Nephron progenitor cell (in vitro differentiated cells): ENCODE measurements around the gene PTPN21.

Experiments used
- DNase-seq: peaks from one replicate; pipeline ENCODE4 v3.0.0; 2021
- H3K27ac Mint-ChIP-seq: 2 replicates; pipeline ENCODE4 v1.8.0; 2021; ENCODE audit warnings: mild to moderate bottlenecking, moderate library complexity, mixed read lengths
- H3K27me3 Mint-ChIP-seq: 2 replicates; pipeline ENCODE4 v1.8.0; 2021; ENCODE audit warnings: mild to moderate bottlenecking, low read depth, mixed read lengths; ENCODE audit not compliant: poor library complexity
- H3K36me3 Mint-ChIP-seq: 2 replicates; pipeline ENCODE4 v1.8.0; 2021; ENCODE audit warnings: low read depth, mixed read lengths
- H3K4me1 Mint-ChIP-seq: 2 replicates; pipeline ENCODE4 v1.8.0; 2021; ENCODE audit warnings: mixed read lengths
- H3K4me3 Mint-ChIP-seq: 2 replicates; pipeline ENCODE4 v1.8.0; 2021; ENCODE audit warnings: mild to moderate bottlenecking, moderate library complexity, mixed read lengths
- H3K9me3 Mint-ChIP-seq: 2 replicates; pipeline ENCODE4 v1.8.0; 2021; ENCODE audit warnings: mild to moderate bottlenecking, moderate library complexity, mixed read lengths
- TF ChIP-seq, protein P1 (sequence below): fragments of 200-600 bp; sonication (generic); IDR thresholded peaks from 2 replicates; pipeline ENCODE4 v1.5.0; 2021; ENCODE audit warnings: antibody characterized with exemption

Gene PTPN21

DNA sequence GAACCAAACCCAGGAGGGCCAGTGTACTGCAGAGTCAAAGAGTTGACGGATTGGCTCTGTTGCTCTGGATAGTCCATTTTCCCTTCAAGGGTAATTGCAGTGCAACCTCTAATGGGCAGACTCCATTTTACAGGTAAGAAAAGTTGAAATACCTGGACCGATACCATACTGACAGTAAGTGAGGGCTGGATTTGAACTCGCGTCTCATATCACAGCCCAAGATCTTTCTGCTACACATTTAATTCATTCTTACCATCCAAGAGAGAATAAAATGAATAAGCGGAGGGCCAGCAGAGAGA lies 7.7 kb upstream of the PTPN21 start:
- DNase-seq, result no peak
- Mint-ChIP-seq H3K4me1 (peaks cover 25% of the 10 kb centered on the region), H3K27ac (peak overlapping the region; percentile 97), H3K4me3 (peak overlapping the region; percentile 91), H3K9me3 (no peaks in the 10 kb centered on the region), H3K27me3 (peaks cover 7% of the 10 kb centered on the region), H3K36me3 (peaks cover 9% of the 10 kb centered on the region)
- TF ChIP-seq, protein P1, sequence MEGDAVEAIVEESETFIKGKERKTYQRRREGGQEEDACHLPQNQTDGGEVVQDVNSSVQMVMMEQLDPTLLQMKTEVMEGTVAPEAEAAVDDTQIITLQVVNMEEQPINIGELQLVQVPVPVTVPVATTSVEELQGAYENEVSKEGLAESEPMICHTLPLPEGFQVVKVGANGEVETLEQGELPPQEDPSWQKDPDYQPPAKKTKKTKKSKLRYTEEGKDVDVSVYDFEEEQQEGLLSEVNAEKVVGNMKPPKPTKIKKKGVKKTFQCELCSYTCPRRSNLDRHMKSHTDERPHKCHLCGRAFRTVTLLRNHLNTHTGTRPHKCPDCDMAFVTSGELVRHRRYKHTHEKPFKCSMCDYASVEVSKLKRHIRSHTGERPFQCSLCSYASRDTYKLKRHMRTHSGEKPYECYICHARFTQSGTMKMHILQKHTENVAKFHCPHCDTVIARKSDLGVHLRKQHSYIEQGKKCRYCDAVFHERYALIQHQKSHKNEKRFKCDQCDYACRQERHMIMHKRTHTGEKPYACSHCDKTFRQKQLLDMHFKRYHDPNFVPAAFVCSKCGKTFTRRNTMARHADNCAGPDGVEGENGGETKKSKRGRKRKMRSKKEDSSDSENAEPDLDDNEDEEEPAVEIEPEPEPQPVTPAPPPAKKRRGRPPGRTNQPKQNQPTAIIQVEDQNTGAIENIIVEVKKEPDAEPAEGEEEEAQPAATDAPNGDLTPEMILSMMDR, result no peak

DNA sequence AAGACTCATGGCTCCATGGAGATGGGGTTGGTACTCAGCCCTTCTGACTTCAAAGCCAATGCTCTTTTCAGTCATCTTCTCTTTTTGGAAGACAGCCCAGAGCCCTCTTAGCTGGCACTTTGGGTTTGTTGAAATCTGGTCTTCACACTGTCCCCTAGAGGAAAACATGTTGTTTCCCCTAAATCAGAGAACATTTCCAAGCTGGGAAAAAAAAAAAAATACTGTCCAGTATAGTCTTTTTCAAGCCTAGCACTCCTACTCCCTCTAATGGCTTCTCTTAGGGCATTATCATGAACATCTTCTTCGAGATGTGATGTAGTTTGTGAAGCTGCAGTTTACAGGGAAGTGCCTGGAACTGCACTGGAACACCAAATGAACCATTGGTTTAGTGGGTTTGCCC lies 5.0 kb upstream of the PTPN21 start:
- no peak for DNase-seq
- peaks cover 4% of the 10 kb centered on the region for H3K36me3 Mint-ChIP-seq
- H3K27ac Mint-ChIP-seq, result no peak overlapping the region
- H3K27me3 Mint-ChIP-seq, result peaks cover 10% of the 10 kb centered on the region
- peaks cover 40% of the 10 kb centered on the region for H3K4me1 Mint-ChIP-seq
- TF ChIP-seq, protein P1, result no peak
- H3K4me3 Mint-ChIP-seq, result no peak overlapping the region
- no peaks in the 10 kb centered on the region for H3K9me3 Mint-ChIP-seq

DNA sequence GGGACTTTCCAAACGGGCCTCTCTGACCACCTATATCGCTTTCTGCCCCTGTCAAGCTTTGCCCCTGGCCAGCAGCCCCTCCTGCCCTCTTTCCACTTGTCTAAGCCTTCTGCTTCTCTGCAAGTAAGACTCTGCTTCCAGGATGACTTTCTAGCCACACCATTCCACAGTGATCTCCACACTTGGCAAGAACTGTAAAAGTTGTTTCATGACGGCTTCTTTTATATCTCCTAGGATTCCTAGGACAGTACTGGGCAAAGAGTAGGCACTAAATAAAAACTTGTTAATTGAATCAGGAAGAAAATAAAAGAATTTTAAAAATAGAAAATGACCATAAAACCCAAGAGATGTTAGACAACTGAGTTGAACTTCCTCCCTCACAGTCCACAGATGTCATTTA lies 1.8 kb upstream of the PTPN21 start:
- peaks cover 7% of the 10 kb centered on the region for H3K27me3 Mint-ChIP-seq
- H3K4me1 Mint-ChIP-seq, result peaks cover 41% of the 10 kb centered on the region
- no peaks in the 10 kb centered on the region for H3K36me3 Mint-ChIP-seq
- no peaks in the 10 kb centered on the region for H3K9me3 Mint-ChIP-seq
- TF ChIP-seq, protein P1, result no peak
- peak overlapping the region; percentile 48 for H3K4me3 Mint-ChIP-seq
- H3K27ac Mint-ChIP-seq, result peak overlapping the region; percentile 3
- no peak for DNase-seq

DNA sequence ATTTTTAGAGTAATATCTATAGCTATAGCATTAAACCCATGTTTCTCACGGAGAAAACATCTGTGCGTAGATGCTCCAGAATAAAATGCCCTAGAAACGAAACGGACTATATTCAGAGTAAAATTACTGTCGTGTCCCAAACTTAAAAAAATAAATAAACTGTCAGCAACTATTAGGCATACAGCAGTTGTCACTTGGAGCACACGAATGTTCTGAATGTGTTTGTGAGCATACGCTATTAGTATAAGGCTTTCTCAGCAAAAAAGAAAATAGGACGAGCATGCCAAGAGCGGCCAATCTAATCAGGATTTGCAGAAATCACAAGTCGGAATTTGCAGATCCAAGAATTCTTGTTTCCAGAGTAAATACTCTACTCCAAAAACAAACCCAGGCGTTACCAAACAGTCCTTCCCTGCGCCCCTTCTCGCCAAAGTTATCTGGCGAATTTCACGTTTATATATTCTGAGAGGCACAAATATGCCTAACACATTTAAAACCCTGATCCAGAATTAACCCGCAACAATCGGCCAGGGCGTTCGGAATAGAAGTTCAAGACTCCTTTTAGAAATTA lies 836 bp downstream of the PTPN21 start:
- Mint-ChIP-seq H3K27me3 (peaks cover 3% of the 10 kb centered on the region), H3K36me3 (peaks cover 4% of the 10 kb centered on the region), H3K4me3 (peak overlapping the region; percentile 96), H3K4me1 (peaks cover 37% of the 10 kb centered on the region), H3K27ac (peak overlapping the region; percentile 91), H3K9me3 (no peaks in the 10 kb centered on the region)
- TF ChIP-seq, protein P1, result no peak
- no peak for DNase-seq

DNA sequence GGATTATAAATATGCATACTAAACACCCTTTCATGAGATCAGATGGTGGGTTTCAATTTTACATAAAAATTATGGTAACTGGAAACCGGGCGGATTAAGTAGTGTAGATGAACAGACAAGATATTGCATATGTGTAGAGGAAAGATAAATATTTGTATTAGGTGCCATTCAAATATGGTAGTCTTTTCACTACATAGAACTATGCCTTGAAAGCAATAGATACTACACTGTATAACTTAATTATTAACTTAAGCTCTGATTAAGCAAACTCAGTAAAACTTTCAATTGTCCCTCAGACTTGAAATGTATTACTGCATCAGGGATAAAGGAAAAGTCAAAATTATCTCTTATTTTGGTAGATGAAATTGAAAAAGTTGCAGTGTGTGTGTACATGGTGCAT lies 1.9 kb downstream of the PTPN21 start:
- H3K4me1 Mint-ChIP-seq, result peaks cover 37% of the 10 kb centered on the region
- TF ChIP-seq, protein P1, result no peak
- DNase-seq, result no peak
- peak overlapping the region; percentile 96 for H3K4me3 Mint-ChIP-seq
- H3K27ac Mint-ChIP-seq, result no peak overlapping the region
- peaks cover 15% of the 10 kb centered on the region for H3K36me3 Mint-ChIP-seq
- H3K9me3 Mint-ChIP-seq, result no peaks in the 10 kb centered on the region
- peaks cover 3% of the 10 kb centered on the region for H3K27me3 Mint-ChIP-seq

DNA sequence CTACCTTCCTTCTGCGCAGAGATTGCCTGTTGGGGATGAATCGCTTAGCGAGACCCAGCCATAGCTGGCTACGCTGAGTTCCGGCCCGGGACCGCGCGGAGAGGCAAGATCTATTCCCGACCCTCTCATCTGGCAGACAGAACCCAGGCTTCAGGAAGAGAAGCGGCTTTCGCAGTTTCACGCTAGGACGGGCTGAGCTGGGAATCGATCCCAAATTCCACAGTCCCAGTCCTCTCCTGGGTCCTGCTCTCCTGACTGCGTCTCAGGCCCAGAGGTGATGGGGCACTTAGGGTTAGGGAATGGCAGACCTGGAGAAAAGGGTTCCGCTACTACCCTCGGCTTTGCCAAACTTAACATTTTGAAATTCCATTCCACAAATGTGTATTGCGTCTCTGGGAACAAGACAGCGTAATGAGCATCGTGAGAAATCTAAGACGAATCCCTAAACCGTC lies 2.8 kb downstream of the PTPN21 start:
- peak overlapping the region; percentile 78 for H3K27ac Mint-ChIP-seq
- TF ChIP-seq, protein P1, result no peak
- DNase-seq, result peak; percentile 16

More for the DNA sequence above, 2.8 kb downstream of the PTPN21 start:
- Mint-ChIP-seq H3K4me3 (peak overlapping the region; percentile 96), H3K4me1 (peaks cover 37% of the 10 kb centered on the region), H3K27me3 (peaks cover 3% of the 10 kb centered on the region), H3K36me3 (peaks cover 21% of the 10 kb centered on the region), H3K9me3 (no peaks in the 10 kb centered on the region)
